ENCODE results near the gene KLLN. TPM values are rescaled to one million over a fixed set of nuclear protein-coding genes. Genes with fewer than 3 reads are reported as not detected.

KLLN gene
- total and polyA plus RNA-seq, 2 of the 13 experiments (the other 11 are each of a cell fraction or from before 2014, with no cell fraction given) = 0.08 to 0.44 TPM

GRCh38 chr10:87861953-87862678 lies 1.2 kb downstream of the KLLN start (continued):
- TF ChIP-seq FOXA1 (IDR thresholded peaks at IDR 0.05) = no peak
- TF ChIP-seq FOXA1 (CRISPR knock-in tag; IDR thresholded peaks at IDR 0.05) = no peak; the same call in 1 of the 2 replicates
- no peak; the same call in 1 of the 2 replicates for TF ChIP-seq HNRNPL (IDR thresholded peaks at IDR 0.05; ENCODE audit: low read depth, low read length)
- TF ChIP-seq ZFP36 (IDR thresholded peaks at IDR 0.05; ENCODE audit: borderline replicate concordance, low read depth, low read length, partially characterized antibody) = no peak
- peak; percentile 89 for TF ChIP-seq ZNF547 (CRISPR knock-in tag; IDR thresholded peaks at IDR 0.05)
- peak; percentile 76; the same call in 1 of the 2 replicates for TF ChIP-seq ATF2 (CRISPR knock-in tag; IDR thresholded peaks at IDR 0.05)
- TF ChIP-seq ZNF674 (CRISPR knock-in tag; IDR thresholded peaks at IDR 0.05; ENCODE audit: low read depth) = 0 out of 2 replicates have a peak, but pooled peaks have one; percentile 44
- TF ChIP-seq GFI1 (CRISPR knock-in tag; IDR thresholded peaks at IDR 0.05; ENCODE audit: borderline replicate concordance) = peak; percentile 76
- peak; percentile 76 for TF ChIP-seq ZBTB43 (CRISPR knock-in tag; conservative IDR thresholded peaks at IDR 0.05)
- TF ChIP-seq ZNF484 (CRISPR knock-in tag; IDR thresholded peaks at IDR 0.05; ENCODE audit: borderline replicate concordance, low read depth) = no peak
- TF ChIP-seq KLF6 (CRISPR knock-in tag; IDR thresholded peaks at IDR 0.05) = peak; percentile 93; the same call in 1 of the 2 replicates
- peak; percentile 73 for TF ChIP-seq AGO1 (IDR thresholded peaks at IDR 0.05; ENCODE audit: low read depth, low read length, poor library complexity, severe bottlenecking)
- no peak for TF ChIP-seq FOXM1 (CRISPR knock-in tag; IDR thresholded peaks at IDR 0.05)
- no peak for TF ChIP-seq SETDB1 (CRISPR knock-in tag; IDR thresholded peaks at IDR 0.05; ENCODE audit: borderline replicate concordance)
- TF ChIP-seq NR3C1 (CRISPR knock-in tag; IDR thresholded peaks at IDR 0.05) = no peak
- TF ChIP-seq ZNF564 (CRISPR knock-in tag; IDR thresholded peaks at IDR 0.05) = peak; percentile 51; the same call in 1 of the 2 replicates
- TF ChIP-seq ZSCAN21 (CRISPR knock-in tag; IDR thresholded peaks at IDR 0.05; ENCODE audit: borderline replicate concordance) = peak; percentile 86; the same call in 1 of the 2 replicates
- TF ChIP-seq ZNF670 (CRISPR knock-in tag; IDR thresholded peaks at IDR 0.05; ENCODE audit: borderline replicate concordance) = no peak; the same call in 1 of the 2 replicates
- peak; percentile 86 for TF ChIP-seq MED13 (CRISPR knock-in tag; IDR thresholded peaks at IDR 0.05)
- no peak; the same call in 1 of the 2 replicates for TF ChIP-seq ZNF263 (CRISPR knock-in tag; IDR thresholded peaks at IDR 0.05)
- peak; percentile 86 for TF ChIP-seq ERF (CRISPR knock-in tag; IDR thresholded peaks at IDR 0.05)
- TF ChIP-seq MIER2 (CRISPR knock-in tag; IDR thresholded peaks at IDR 0.05) = peak; percentile 71
- peak; percentile 78 for TF ChIP-seq ZNF766 (CRISPR knock-in tag; IDR thresholded peaks at IDR 0.05; ENCODE audit: borderline replicate concordance)
- 0 out of 2 replicates have a peak, but pooled peaks have one; percentile 35 for TF ChIP-seq MEIS2 (CRISPR knock-in tag; IDR thresholded peaks at IDR 0.05)
- no peak for TF ChIP-seq ZNF577 (CRISPR knock-in tag; IDR thresholded peaks at IDR 0.05; ENCODE audit: borderline replicate concordance, low read depth)
- TF ChIP-seq GMEB1 (CRISPR knock-in tag; IDR thresholded peaks at IDR 0.05; ENCODE audit: borderline replicate concordance) = peak; percentile 81
- TF ChIP-seq ZBTB7A (CRISPR knock-in tag; IDR thresholded peaks at IDR 0.05) = peak; percentile 75; the same call in 1 of the 2 replicates

Measured in HepG2 (cell line).